HG03520 (cell line): ENCODE measurements around the gene TMBIM4.

Source experiments
- ATAC-seq: cut with Tn5 transposase; IDR thresholded peaks from one replicate; pipeline ENCODE4 v1.9.1; 2021; ENCODE audit warnings: mild to moderate bottlenecking, moderate library complexity; ENCODE audit not compliant: unreplicated experiment

TMBIM4 gene

GRCh38 chr12:66142826-66143225, 27.0 kb downstream of the TMBIM4 start:
- no peak for ATAC-seq

GRCh38 chr12:66141299-66141698, 28.5 kb downstream of the TMBIM4 start:
- no peak for ATAC-seq

DNA sequence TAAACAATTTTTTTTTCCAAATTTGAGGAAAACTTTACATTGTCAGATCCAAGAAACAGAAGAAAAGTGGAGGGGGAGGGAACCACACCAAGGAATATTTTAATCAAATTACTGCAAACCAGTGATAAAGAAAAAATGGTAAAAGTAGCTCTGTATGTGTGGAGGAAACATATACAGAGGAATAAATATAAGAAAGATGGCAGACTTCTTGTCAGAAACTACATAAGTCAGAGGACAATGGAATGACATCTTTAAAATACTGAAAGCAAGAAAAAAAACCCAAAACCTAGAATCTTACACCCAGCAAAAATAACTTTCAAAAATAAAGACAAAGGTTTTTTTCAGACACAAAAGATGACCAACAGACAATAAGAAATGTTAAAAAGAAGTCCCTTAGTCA, 29.1 kb downstream of the TMBIM4 start:
- no peak for ATAC-seq

GRCh38 chr12:66139328-66139727, 30.5 kb downstream of the TMBIM4 start:
- ATAC-seq, result no peak

- no peak for ATAC-seq
Measured at GRCh38 chr12:66137937-66138336, 31.9 kb downstream of the TMBIM4 start.

DNA sequence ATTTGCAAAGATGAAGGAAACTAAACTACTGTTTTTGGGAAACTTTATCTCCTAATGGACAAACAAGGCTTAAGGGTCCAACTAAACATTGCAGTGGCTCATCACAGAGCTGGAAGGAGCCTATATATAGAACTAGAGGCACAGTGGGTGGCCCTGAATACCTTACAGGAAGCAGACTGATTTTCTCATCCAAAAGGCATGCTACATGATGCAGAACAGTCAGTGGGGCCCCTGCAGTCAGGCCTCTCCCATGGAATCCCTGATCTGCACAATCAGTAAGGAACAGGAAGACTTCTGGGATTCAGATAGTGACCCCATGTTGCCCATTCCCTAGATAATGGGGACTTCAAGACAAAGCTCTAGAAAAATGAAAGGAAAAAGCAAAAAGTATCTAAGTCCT, 37.4 kb downstream of the TMBIM4 start:
- ATAC-seq, result no peak

DNA sequence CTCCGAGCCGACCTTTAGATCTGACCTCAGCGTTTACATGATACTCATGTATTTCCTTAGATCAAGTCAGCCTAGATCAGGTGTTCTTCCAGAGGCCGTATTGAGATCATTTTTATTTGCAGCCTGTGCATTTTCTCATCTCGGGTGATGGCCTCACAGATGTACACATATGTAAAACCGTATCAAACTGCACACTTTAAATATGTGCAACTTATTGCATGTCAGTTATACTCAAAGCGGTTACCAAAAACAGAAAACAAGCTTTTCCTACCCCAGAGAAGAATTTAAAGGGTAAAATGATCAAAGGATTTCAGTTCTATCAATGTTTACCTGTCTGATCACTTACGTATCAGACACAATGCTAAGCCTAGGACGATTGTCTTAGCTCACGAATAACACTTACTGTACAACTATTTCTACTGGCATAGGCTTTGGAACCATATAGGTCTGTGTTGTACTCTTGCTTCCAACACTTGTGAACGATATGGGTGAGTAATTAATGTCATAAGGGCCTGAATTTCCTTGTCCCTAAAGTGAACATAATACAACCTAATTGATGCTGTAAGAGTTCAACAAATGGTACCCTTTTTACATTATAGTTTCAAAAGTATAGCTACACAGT, 38.6 kb downstream of the TMBIM4 start:
- peak; percentile 2 for ATAC-seq

DNA sequence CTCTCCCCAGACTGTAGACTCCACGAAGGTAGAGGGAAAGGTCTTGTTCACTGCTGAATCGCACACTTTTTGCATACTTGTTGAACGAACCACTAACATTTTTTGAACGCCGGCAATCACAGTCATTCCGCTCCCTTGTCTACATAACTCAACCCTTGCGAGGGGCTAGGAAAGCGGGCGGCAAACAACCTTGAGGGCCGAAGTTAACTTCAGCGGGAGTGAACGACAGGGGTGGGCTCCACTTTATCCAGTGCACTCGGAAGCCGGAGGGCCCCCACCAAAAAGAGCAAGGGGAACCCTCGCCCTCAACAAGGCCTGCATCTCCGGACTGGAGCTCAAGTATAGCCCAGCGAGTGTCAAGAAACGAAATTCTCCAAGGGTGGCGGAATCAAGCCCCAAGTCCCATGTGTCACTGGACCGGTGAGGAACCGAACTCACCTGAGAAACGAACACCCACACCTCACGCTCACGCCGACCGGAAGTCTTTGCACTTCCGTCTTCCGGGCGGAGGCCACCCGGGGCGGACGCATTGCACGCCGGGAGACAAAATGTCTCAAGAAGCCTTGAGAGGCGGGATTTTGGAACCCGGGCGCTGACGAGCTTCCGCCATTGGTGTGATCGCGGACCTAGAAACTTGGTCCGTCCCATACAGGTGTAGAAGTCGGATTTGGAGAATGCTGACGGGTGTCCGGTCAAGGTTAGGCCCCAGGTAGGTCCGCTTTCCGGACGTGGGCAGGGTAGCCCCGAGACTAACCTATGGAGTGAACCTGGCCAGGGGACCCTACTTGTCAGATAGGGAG, 39.3 kb downstream of the TMBIM4 start, which contains the start of gene LLPH:
LLPH (minus strand) TSS at position 484 of the 800 bp plus-strand sequence. CDS start 1,644 bp downstream, outside the sequence.
- ATAC-seq, result peak; percentile 97

- ATAC-seq, result no peak
Measured at GRCh38 chr12:66129934-66130266, 39.9 kb downstream of the TMBIM4 start.

DNA sequence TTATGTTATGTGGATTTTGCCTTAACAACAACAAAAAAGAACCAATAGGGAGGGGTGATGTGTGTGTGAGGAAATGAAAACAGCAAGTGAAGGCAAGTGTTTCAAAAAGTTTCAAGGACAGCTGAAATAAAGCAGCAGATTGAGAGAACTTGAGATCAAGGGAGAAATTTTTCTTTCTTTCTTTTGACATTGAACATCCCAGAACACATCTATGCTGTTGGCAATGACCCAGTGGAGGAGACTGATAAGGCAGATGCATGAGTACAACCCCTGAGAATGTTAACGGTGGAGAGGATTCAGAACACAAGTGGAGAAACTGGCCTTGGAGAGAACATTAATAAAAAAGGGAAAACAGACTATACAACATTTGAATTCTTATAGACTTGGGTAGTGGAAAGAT, 42.1 kb downstream of the TMBIM4 start:
- ATAC-seq, result no peak

DNA sequence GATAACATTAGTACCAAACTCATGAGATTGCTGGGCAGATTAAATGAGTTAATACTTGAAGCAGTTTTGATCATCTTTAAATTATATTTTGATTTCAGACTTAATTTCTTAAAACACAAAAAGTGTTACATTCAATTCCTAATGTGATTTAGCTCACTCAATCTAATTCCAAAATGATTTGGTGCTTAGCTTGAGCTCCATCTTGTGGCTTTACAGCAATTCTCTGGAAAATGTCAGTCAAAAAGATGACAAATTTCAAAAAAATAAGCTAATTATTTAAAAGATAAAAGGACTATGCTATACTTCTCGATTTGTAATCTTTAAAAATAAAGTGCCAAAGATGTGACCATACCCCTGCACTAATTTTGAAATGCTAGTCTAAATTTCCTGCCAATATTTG, 49.3 kb downstream of the TMBIM4 start:
- ATAC-seq, result no peak

DNA sequence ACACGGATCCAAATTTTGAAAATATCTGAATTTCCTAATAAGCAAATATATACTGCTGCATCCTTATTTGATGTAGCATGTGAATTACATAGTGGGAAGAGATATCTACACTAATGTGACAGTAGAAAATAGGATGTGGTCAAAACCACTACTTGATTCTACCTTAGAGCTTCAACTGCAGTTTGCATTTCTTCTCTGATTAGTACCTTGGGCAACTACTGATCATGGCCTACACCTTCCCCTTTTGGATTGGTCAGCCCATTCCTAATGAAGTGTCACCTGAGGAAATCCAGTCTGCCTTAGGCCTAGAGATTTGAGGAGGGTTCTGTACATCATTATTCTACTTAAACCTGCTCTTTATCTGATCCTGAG, 49.9 kb downstream of the TMBIM4 start:
- no peak for ATAC-seq

GRCh38 chr12:66119229-66119869, 50.4 kb downstream of the TMBIM4 start:
- ATAC-seq, result no peak

- ATAC-seq, result peak; percentile 70
Measured at GRCh38 chr12:66118240-66118891, 51.4 kb downstream of the TMBIM4 start.

DNA sequence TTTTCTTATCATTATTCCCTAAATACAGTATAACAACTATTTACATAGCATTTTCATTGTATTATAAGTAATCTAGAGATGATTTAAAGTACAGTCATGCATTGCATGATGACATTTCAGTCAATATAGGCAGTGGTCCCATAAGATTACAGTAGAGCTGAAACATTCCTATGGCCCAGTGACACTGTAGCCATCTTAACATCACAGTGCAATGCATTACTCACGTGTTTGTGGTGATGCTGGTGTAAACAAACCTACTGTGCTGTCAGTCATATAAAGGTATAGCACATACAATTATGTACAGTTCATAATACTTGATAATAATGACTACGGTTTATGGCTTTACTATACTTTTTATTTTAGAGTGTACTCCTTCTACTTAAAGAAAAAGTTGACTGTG, 52.6 kb downstream of the TMBIM4 start:
- no peak for ATAC-seq

- ATAC-seq, result no peak
Measured at GRCh38 chr12:66115071-66115600, 54.7 kb downstream of the TMBIM4 start.

DNA sequence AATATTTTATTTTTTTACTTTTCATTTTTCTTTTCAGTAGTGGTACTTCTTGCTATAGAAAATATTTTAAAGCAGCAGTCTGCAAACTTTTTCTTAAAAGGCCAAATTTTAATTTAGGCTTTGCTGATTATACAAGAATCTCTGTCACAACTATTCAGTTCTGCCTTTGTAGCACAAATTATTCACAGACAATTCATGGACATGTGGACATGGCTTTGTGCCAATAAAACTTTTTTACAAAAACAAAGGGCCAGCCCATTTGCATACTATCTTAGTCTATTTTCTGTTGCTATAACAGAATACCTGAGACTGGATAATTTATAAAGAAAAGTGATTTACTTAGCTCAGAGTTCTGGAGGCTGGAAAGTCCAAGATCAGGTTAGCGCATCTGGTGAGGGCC, 56.3 kb downstream of the TMBIM4 start:
- no peak for ATAC-seq

GRCh38 chr12:66111605-66112004, 58.2 kb downstream of the TMBIM4 start:
- no peak for ATAC-seq

GRCh38 chr12:66109056-66109455, 60.7 kb downstream of the TMBIM4 start:
- no peak for ATAC-seq

DNA sequence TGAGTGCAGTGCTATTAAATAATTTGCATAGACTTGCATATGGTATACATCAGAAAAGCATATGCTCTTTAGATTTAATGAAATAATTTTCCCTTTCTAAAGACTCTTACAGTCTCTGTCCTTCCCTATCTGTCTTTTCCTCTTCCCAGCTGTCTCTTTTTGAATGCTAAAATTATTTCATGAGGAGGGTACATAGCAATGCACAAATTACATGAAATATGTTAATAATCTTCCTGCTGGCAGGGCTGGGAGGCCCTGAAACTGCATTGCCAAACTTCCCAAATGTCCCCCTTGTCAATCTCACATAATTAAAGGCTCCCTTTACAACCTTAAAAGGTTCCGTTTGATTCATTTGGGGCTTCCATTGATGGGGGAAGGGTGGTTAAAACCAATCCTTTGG, 61.4 kb downstream of the TMBIM4 start:
- no peak for ATAC-seq

DNA sequence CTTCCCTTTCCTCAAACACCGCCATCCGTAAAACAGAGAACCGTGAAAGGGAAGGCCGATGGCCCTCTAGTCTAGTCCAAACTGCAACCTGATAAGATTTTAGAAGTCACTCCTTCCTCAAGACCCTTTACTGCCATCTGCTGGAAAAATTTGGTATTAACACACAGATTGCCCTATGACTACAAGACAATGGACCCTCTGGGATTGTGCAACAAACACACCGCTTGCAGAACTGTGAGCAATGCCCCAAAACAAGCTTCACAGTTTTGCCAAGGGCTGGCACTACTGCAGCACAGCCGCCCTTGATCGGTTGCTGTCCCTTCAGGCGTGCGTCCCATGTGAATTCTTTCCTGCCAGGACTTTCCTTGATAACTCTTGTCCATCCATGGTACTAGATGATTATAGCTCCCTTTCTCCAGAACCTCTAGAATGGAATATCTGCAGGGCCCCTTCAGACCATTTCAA, 62.3 kb downstream of the TMBIM4 start:
- ATAC-seq, result peak; percentile 95
